Loucy (cell line): ENCODE data around the gene ARHGAP22.

Experiments used
- EZH2phosphoT487 ChIP-seq: fragments of 200-600 bp; IDR thresholded peaks from 2 replicates; pipeline ENCODE4 v1.6.1; 2018; ENCODE audit warnings: antibody characterized with exemption, mild to moderate bottlenecking, moderate library complexity, borderline replicate concordance
- TF ChIP-seq, protein P1 (sequence below): fragments of 200-600 bp; sonication (generic); conservative IDR thresholded peaks from 2 replicates; pipeline ENCODE4 v1.5.1; 2014; ENCODE audit warnings: mild to moderate bottlenecking, antibody characterized with exemption, low read length

DNA sequence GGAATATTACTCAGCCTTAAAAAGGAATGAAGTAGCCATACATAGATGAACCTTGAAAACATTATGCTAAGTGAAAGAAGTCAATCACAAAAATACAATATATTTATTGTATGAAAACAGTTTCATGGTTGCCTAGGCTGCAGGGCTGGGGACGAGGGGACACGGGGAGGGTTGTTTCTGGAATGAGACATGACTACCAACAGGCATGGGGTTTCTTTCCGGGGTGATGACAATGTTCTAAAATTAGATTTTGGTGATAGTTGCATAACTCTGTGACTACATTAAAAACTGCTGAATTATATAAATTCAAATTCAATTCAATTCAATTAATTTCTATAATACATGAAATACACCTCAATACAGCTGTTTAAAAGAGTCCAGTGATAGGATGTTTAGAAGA lies 88.0 kb downstream of the ARHGAP22 start:
- TF ChIP-seq, protein P1, sequence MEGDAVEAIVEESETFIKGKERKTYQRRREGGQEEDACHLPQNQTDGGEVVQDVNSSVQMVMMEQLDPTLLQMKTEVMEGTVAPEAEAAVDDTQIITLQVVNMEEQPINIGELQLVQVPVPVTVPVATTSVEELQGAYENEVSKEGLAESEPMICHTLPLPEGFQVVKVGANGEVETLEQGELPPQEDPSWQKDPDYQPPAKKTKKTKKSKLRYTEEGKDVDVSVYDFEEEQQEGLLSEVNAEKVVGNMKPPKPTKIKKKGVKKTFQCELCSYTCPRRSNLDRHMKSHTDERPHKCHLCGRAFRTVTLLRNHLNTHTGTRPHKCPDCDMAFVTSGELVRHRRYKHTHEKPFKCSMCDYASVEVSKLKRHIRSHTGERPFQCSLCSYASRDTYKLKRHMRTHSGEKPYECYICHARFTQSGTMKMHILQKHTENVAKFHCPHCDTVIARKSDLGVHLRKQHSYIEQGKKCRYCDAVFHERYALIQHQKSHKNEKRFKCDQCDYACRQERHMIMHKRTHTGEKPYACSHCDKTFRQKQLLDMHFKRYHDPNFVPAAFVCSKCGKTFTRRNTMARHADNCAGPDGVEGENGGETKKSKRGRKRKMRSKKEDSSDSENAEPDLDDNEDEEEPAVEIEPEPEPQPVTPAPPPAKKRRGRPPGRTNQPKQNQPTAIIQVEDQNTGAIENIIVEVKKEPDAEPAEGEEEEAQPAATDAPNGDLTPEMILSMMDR: no peak
- no peak for TF ChIP-seq EZH2phosphoT487
